ENCODE data around the gene DOCK2.

- no peak for TF ChIP-seq EZH2 (IDR thresholded peaks at IDR 0.05; ENCODE audit: borderline replicate concordance, insufficient read depth, low read depth, low read length, poor library complexity, severe bottlenecking)
- TF ChIP-seq CTCF (IDR thresholded peaks at IDR 0.05) = no peak
Measured at GRCh38 chr5:169719360-169720314, 82.6 kb downstream of the DOCK2 start.
